H1 (cell line): Measurements from ENCODE around the gene SERPINH1. TPM values are rescaled to one million over a fixed set of nuclear protein-coding genes. Genes with fewer than 3 reads are reported as not detected.

Source experiments
- CTCF ChIA-PET: fragments of 300-600 bp; sonication (Branson Sonifier 250); formaldehyde crosslinking; loops from one replicate; lab custom pipeline; 2021; ENCODE audit not compliant: partially characterized antibody; lab: Charles Lee
- POLR2A ChIA-PET: fragments of 300-600 bp; sonication (Branson Sonifier 250); formaldehyde crosslinking; loops from one replicate; lab custom pipeline; 2021; ENCODE audit warnings: inconsistent platforms; ENCODE audit not compliant: partially characterized antibody; lab: Charles Lee
- DNase-seq, 2 experiments: peaks; one replicate each; pipeline versions ENCODE4 v3.0.0 to v3.0.0-alpha.2; 2010 to 2022; ENCODE audit warnings: low spot score in 2 of 2, low read depth in 1 of 2, mixed read lengths in 1 of 2
- FAIRE-seq: peaks from 2 replicates; lab custom pipeline; 2011; peaks lifted over from hg19 to GRCh38; lab: Jason Lieb, UNC
- H2AFZ ChIP-seq: 2 replicates; pipeline ENCODE4 v1.8.1; 2012; ENCODE audit warnings: low read length, inconsistent platforms
- H2AK5ac ChIP-seq: 2 replicates; pipeline ENCODE4 v1.6.1; 2013; ENCODE audit warnings: low read depth, low read length
- H2BK120ac ChIP-seq: replicated peaks from 2 replicates; pipeline ENCODE3; 2013; ENCODE audit warnings: low read depth, low read length, inconsistent platforms
- H2BK12ac ChIP-seq: 2 replicates; pipeline ENCODE4 v1.6.1; 2013; ENCODE audit warnings: low read depth, low read length
- H2BK15ac ChIP-seq: 2 replicates; pipeline ENCODE4 v1.6.1; 2013; ENCODE audit warnings: low read length
- H2BK20ac ChIP-seq: 2 replicates; pipeline ENCODE4 v1.6.1; 2013; ENCODE audit warnings: low read length
- H2BK5ac ChIP-seq: 2 replicates; pipeline ENCODE4 v1.6.1; 2013; ENCODE audit warnings: low read depth, low read length
- H3K14ac ChIP-seq: 2 replicates; pipeline ENCODE4 v1.6.1; 2013; ENCODE audit warnings: inconsistent platforms; ENCODE audit not compliant: insufficient read length
- H3K18ac ChIP-seq: 2 replicates; pipeline ENCODE4 v1.6.1; 2013; ENCODE audit warnings: low read length; ENCODE audit errors: extremely low read depth
- H3K23ac ChIP-seq: 2 replicates; pipeline ENCODE4 v1.6.1; 2013; ENCODE audit warnings: inconsistent platforms; ENCODE audit not compliant: insufficient read length
- H3K23me2 ChIP-seq: 2 replicates; pipeline ENCODE4 v1.6.1; 2013; ENCODE audit warnings: low read depth, low read length
- H3K27ac ChIP-seq: 2 replicates; pipeline ENCODE4 v1.6.1; 2011; ENCODE audit warnings: low read depth, low read length, inconsistent platforms
- H3K27me3 ChIP-seq, 4 experiments: replicated peaks in 1 of 4; 1 replicate in 1 of 4; 2 replicates in 3 of 4; pipeline versions ENCODE4 v1.6.1 to v1.8.1; 2011 to 2013; ENCODE audit warnings: low read length in 3 of 4, mild to moderate bottlenecking in 3 of 4, inconsistent platforms in 2 of 4, mixed read lengths in 2 of 4, moderate library complexity in 1 of 4; ENCODE audit not compliant: control insufficient read depth in 3 of 4, insufficient read depth in 3 of 4; ENCODE audit errors: extremely low read depth in 1 of 4
- H3K36me3 ChIP-seq, 4 experiments: 2 replicates each; pipeline versions ENCODE4 v1.6.1 to v1.8.1; 2011 to 2013; ENCODE audit warnings: mild to moderate bottlenecking in 4 of 4, low read length in 3 of 4, moderate library complexity in 2 of 4, control low read depth in 1 of 4, inconsistent platforms in 1 of 4; ENCODE audit not compliant: insufficient read depth in 4 of 4, control insufficient read depth in 2 of 4
- H3K4ac ChIP-seq: replicated peaks from 2 replicates; pipeline ENCODE3; 2013; ENCODE audit warnings: low read length, low read depth, mixed read lengths, inconsistent platforms; ENCODE audit not compliant: insufficient read length
- H3K4me1 ChIP-seq, 4 experiments: replicated peaks in 1 of 4; 1 replicate in 1 of 4; 2 replicates in 3 of 4; pipeline versions ENCODE4 v1.6.1 to v1.8.1; 2011 to 2013; ENCODE audit warnings: low read length in 3 of 4, inconsistent platforms in 2 of 4, mixed read lengths in 1 of 4; ENCODE audit not compliant: insufficient read depth in 4 of 4, control insufficient read depth in 3 of 4
- H3K4me2 ChIP-seq, 2 experiments: 2 replicates each; pipeline versions ENCODE4 v1.6.1 to v1.8.1; 2011 to 2013; ENCODE audit warnings: low read depth in 2 of 2, low read length in 2 of 2, control low read depth in 1 of 2, inconsistent platforms in 1 of 2, mild to moderate bottlenecking in 1 of 2; ENCODE audit not compliant: insufficient read depth in 1 of 2
- H3K4me3 ChIP-seq, 4 experiments: fragments of 200-600, 300-600 bp in 1 of 4; sonication (generic), shearing (Covaris generic), sonication (Bioruptor Twin) in 1 of 4; 2 replicates each; pipeline versions ENCODE4 v1.5.1 to v1.8.1; 2011 to 2016; ENCODE audit warnings: low read length in 4 of 4, low read depth in 3 of 4, control low read depth in 2 of 4, inconsistent platforms in 2 of 4, mild to moderate bottlenecking in 2 of 4, mixed read lengths in 1 of 4, moderate library complexity in 1 of 4; ENCODE audit not compliant: insufficient read depth in 2 of 4; ENCODE audit errors: extremely low read depth in 1 of 4
- H3K56ac ChIP-seq: replicated peaks from 2 replicates; pipeline ENCODE3; 2013; ENCODE audit warnings: low read depth, mild to moderate bottlenecking, mixed read lengths, low read length, inconsistent platforms; ENCODE audit not compliant: insufficient read length
- H3K79me1 ChIP-seq: 2 replicates; pipeline ENCODE4 v1.6.1; 2013; ENCODE audit warnings: low read depth, low read length, control low read depth
- H3K79me2 ChIP-seq, 2 experiments: 2 replicates each; pipeline versions ENCODE4 v1.6.1 to v1.8.1; 2012 to 2013; ENCODE audit warnings: low read length in 2 of 2, mild to moderate bottlenecking in 2 of 2, inconsistent platforms in 1 of 2; ENCODE audit not compliant: insufficient read depth in 2 of 2, control insufficient read depth in 1 of 2
- H3K9ac ChIP-seq, 4 experiments: replicated peaks in 1 of 4; 1 replicate in 1 of 4; 2 replicates in 3 of 4; pipeline versions ENCODE4 v1.6.1 to v1.8.1; 2011 to 2013; ENCODE audit warnings: low read depth in 3 of 4, low read length in 3 of 4, control low read depth in 2 of 4, mild to moderate bottlenecking in 2 of 4, moderate library complexity in 2 of 4, inconsistent platforms in 1 of 4; ENCODE audit errors: extremely low read depth in 1 of 4
- H3K9me3 ChIP-seq, 2 experiments: 2 replicates each; pipeline versions ENCODE4 v1.6.1 to v1.8.1; 2012 to 2013; ENCODE audit warnings: mild to moderate bottlenecking in 2 of 2, moderate library complexity in 2 of 2, control low read depth in 1 of 2, inconsistent platforms in 1 of 2, low read depth in 1 of 2, low read length in 1 of 2, mixed read lengths in 1 of 2; ENCODE audit not compliant: insufficient read depth in 2 of 2
- H4K20me1 ChIP-seq, 2 experiments: replicated peaks in 1 of 2; 2 replicates each; pipeline versions ENCODE3 to v1.8.1; 2011 to 2013; ENCODE audit warnings: inconsistent platforms in 2 of 2, low read length in 2 of 2, mild to moderate bottlenecking in 1 of 2; ENCODE audit not compliant: insufficient read depth in 2 of 2, control insufficient read depth in 1 of 2
- H4K5ac ChIP-seq: 2 replicates; pipeline ENCODE4 v1.6.1; 2013; ENCODE audit warnings: low read length, low read depth, mixed read lengths, inconsistent platforms; ENCODE audit not compliant: insufficient read length
- H4K8ac ChIP-seq: 2 replicates; pipeline ENCODE4 v1.8.0; 2013; ENCODE audit warnings: mild to moderate bottlenecking, moderate library complexity, low read length, inconsistent platforms; ENCODE audit not compliant: insufficient read depth; ENCODE audit errors: extremely low read depth
- H4K91ac ChIP-seq: replicated peaks from 2 replicates; pipeline ENCODE3; 2013; ENCODE audit warnings: low read length, mixed read lengths, inconsistent platforms; ENCODE audit not compliant: insufficient read length
- BCL11A ChIP-seq, 2 experiments: IDR thresholded peaks; one replicate each; pipeline ENCODE4 v1.6.1; 2011; ENCODE audit warnings: low read depth in 2 of 2, low read length in 2 of 2, mild to moderate bottlenecking in 2 of 2
- CBX5 ChIP-seq: fragments of 300-800, 300-1000 bp; sonication (generic); IDR thresholded peaks from 2 replicates; pipeline ENCODE4 v1.7.1; 2016; ENCODE audit warnings: antibody characterized with exemption, low read length, low read depth
- CBX8 ChIP-seq: fragments of 300-800, 300-1000 bp; sonication (generic); IDR thresholded peaks from 2 replicates; pipeline ENCODE4 v1.7.1; 2016; ENCODE audit warnings: low read depth, low read length, borderline replicate concordance
- CHD1 ChIP-seq: IDR thresholded peaks from 2 replicates; pipeline ENCODE4 v1.6.1; 2012; ENCODE audit warnings: low read depth, low read length, improper control_type of control experiment
- HDAC2 ChIP-seq, 2 experiments: fragments of 300-600 bp in 1 of 2; sonication (generic) in 1 of 2; IDR thresholded peaks; 2 replicates each; pipeline ENCODE4 v1.6.1; 2011 to 2012; ENCODE audit warnings: low read depth in 2 of 2, low read length in 2 of 2, mild to moderate bottlenecking in 2 of 2, moderate library complexity in 2 of 2, borderline replicate concordance in 1 of 2, inconsistent platforms in 1 of 2
- JUND ChIP-seq: IDR thresholded peaks from 2 replicates; pipeline ENCODE4 v1.6.1; 2011; ENCODE audit warnings: mild to moderate bottlenecking, improper control_type of control experiment, low read length
- KDM1A ChIP-seq: fragments of 200-600, 300-600 bp; sonication (generic); IDR thresholded peaks from 2 replicates; pipeline ENCODE4 v1.7.1; 2016; ENCODE audit warnings: mild to moderate bottlenecking, low read length, borderline replicate concordance
- KDM4A ChIP-seq: IDR thresholded peaks from one replicate; pipeline ENCODE4 v1.7.1; 2012; ENCODE audit warnings: low read depth, mild to moderate bottlenecking, moderate library complexity, low read length, inconsistent platforms; ENCODE audit not compliant: severe bottlenecking
- POLR2A ChIP-seq, 2 experiments: IDR thresholded peaks; 1 replicate in 1 of 2; 2 replicates in 1 of 2; pipeline ENCODE4 v1.6.1; 2011; ENCODE audit warnings: low read depth in 2 of 2, low read length in 2 of 2, mild to moderate bottlenecking in 2 of 2; ENCODE audit errors: control extremely low read depth in 1 of 2
- SP1 ChIP-seq: IDR thresholded peaks from 2 replicates; pipeline ENCODE4 v1.6.1; 2011; ENCODE audit warnings: low read depth, low read length
- WGBS, 2 experiments: shearing (Covaris generic) in 1 of 2; methylation state at CpG; one replicate each; pipeline versions ENCODE4 v1.1.6 to v1.1.7; 2013 to 2015; ENCODE audit warnings: low lambda C conversion rate in 2 of 2, mixed read lengths in 2 of 2, inconsistent platforms in 1 of 2, low coverage in 1 of 2, missing lambda C conversion rate in 1 of 2; ENCODE audit not compliant: insufficient replicate concordance in 2 of 2, insufficient coverage in 1 of 2, insufficient read length in 1 of 2; ENCODE audit errors: extremely low coverage in 1 of 2, missing lambda C conversion rate in 1 of 2; 5-methylcytosine and 5-hydroxymethylcytosine counted together
- polyA plus RNA-seq, 7 experiments: library from polyadenylated mRNA; depleted of rRNA in 3 of 7; stranded (reverse) in 5 of 7; unstranded in 2 of 7; fragments of >200 nt in 5 of 7; fragments of 200-250 nt in 2 of 7; gene quantifications; 1 replicate in 5 of 7; 2 replicates in 1 of 7; 4 replicates in 1 of 7; pipeline versions ENCODE4 v1.2.1 to v1.2.3, GENCODE V29; 2011 to 2013; ENCODE audit warnings: missing spikeins in 2 of 7, mixed read lengths in 2 of 7
- total RNA-seq: library from RNA; stranded (reverse); fragmentation: NEBNext Ultra II Directional; extraction: Animal tissue kit (Norgen Biotek cat#: 25700); gene quantifications from 2 replicates; pipeline ENCODE4 v1.2.1, GENCODE V29; 2021
- TF ChIP-seq, protein P1 (sequence below): IDR thresholded peaks from 2 replicates; pipeline ENCODE4 v1.6.1; 2011; ENCODE audit warnings: low read depth, mild to moderate bottlenecking, low read length; ENCODE audit not compliant: insufficient read depth

The SERPINH1 gene
- total and polyA plus RNA-seq, 2 of the 8 experiments (the other 6 are each of a cell fraction or from before 2014, with no cell fraction given), result 420 to 621 TPM

DNA sequence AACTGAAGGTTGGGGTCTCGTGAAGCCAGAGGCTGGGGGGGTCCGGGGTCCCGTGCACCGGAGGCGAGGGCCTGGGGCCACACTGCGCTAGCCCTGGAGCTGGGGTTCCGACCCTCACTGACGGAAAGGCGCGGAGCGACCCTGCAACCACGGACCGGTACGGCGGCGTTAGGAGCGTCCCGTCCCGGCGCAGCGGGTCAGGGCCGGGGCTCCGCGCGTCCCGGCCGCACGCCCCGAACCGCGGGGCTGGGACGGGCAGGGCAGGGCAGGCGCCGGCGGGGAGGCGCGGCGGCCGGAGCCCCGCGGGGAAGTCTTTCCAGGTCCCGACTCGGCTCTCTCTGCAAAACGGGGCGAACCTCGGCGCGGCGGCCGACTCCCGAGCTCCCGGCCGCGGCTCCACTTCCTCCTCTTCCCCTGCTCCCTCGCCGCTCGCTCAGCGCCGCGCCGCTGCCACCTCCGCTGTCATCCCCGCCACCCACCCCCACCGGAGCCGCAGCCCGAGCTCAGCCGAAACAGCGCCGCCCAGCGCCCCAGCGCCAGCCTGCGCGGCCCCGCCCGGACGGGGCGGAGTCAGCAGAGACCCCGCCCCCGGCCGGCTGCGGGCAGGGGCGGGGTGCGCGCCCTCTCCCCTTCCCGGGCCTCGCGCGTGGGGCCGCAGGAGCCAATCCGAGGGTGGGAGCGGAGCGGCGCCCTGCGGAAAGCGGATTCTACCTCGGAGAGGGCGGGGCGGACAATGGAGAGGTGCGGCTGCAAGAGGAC is 36.4 kb upstream of the SERPINH1 start, which contains the start of gene GDPD5:
Gene GDPD5, minus strand, starts transcription at position 509 of the 759 bp plus-strand sequence. CDS start 48,206 bp downstream, outside the sequence.
- no peak for FAIRE-seq
- peaks cover 0 to 7% (median 1%) of the 10 kb centered on the region in 4 experiments; a peak in 2 of 7 replicates for H3K4me1 ChIP-seq
- H2AK5ac ChIP-seq, result no peak within 1 kb of the TSS
- TF ChIP-seq JUND, result no peak
- TF ChIP-seq CBX8, result no peak
- TF ChIP-seq, protein P1, sequence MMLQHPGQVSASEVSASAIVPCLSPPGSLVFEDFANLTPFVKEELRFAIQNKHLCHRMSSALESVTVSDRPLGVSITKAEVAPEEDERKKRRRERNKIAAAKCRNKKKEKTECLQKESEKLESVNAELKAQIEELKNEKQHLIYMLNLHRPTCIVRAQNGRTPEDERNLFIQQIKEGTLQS, result no peak
- no peak for TF ChIP-seq SP1
- TF ChIP-seq KDM1A, result no peak
- peak in 1 of 2 experiments; percentile 72; a peak in 1 of 4 replicates for TF ChIP-seq HDAC2 (IDR thresholded peaks at IDR 0.05; ENCODE audit: borderline replicate concordance in 1 of 2, low read depth in 2 of 2, low read length in 2 of 2)
- TF ChIP-seq BCL11A (IDR thresholded peaks at IDR 0.05; ENCODE audit: low read depth in 2 of 2, low read length in 2 of 2), result no peak
- TF ChIP-seq CBX5, result no peak
- TF ChIP-seq POLR2A (IDR thresholded peaks at IDR 0.05; ENCODE audit: control extremely low read depth in 1 of 2, low read depth in 2 of 2, low read length in 2 of 2), result peak in 1 of 2 experiments; percentile 54; a peak in 1 of 3 replicates
- peak; percentile 88 for TF ChIP-seq KDM4A
- no peak for TF ChIP-seq CHD1

More for the DNA sequence above, 36.4 kb upstream of the SERPINH1 start, which contains the start of gene GDPD5:
- no peak within 1 kb of the TSS for H2BK20ac ChIP-seq
- H3K27me3 ChIP-seq, result peaks cover 14 to 34% (median 19%) of the 10 kb centered on the region in 4 experiments; a peak in 6 of 7 replicates
- peak within 1 kb of the TSS; percentile 87; the same call in 1 of the 2 replicates for H2AFZ ChIP-seq
- no peak within 1 kb of the TSS for H2BK120ac ChIP-seq
- H3K23me2 ChIP-seq, result peaks cover 9% of the 10 kb centered on the region; the same call in 1 of the 2 replicates
- H2BK5ac ChIP-seq, result peak within 1 kb of the TSS; percentile 75; the same call in 1 of the 2 replicates
- H4K8ac ChIP-seq, result peak within 1 kb of the TSS; percentile 87; the same call in 1 of the 2 replicates
- DNase-seq, result peak; percentile 54 to 87
- no peaks in the 10 kb centered on the region for H4K20me1 ChIP-seq
- WGBS, 2 experiments, result 1% methylated on average over 33 of the region's 99 CpGs; no CpG with 5 or more reads in 1 of the 2 experiments
- no peak within 1 kb of the TSS for H3K4ac ChIP-seq
- no peaks in the 10 kb centered on the region for H3K36me3 ChIP-seq
- H3K4me2 ChIP-seq, result peak within 1 kb of the TSS; percentile 88 to 95
- no peak within 1 kb of the TSS for H3K23ac ChIP-seq
- no peak within 1 kb of the TSS for H3K14ac ChIP-seq
- no peaks in the 10 kb centered on the region for H3K79me2 ChIP-seq
- peak within 1 kb of the TSS; percentile 22 to 70 (median 28); a peak in 6 of 7 replicates for H3K9ac ChIP-seq
- no peak within 1 kb of the TSS for H3K56ac ChIP-seq
- H2BK15ac ChIP-seq, result no peak within 1 kb of the TSS
- H3K18ac ChIP-seq, result peak within 1 kb of the TSS; percentile 90
- H4K91ac ChIP-seq, result no peak within 1 kb of the TSS
- peak within 1 kb of the TSS; percentile 50; the same call in 1 of the 2 replicates for H2BK12ac ChIP-seq
- no peak within 1 kb of the TSS for H3K27ac ChIP-seq
- CTCF ChIA-PET, result interaction anchor here (1.0 to 27.2 kb wide), 13 partner anchors 9 to 138 kb away, joined by 3 to 603 read pairs (median 5); no protein-coding TSS in a partner anchor
- H3K4me3 ChIP-seq, result peak within 1 kb of the TSS; percentile 47 to 77 (median 76)
- H3K9me3 ChIP-seq, result no peaks in the 10 kb centered on the region
- POLR2A ChIA-PET, result interaction anchor here (0.6 to 2.3 kb wide), 14 partner anchors 11 to 126 kb away, joined by 3 to 9 read pairs (median 4); partner anchors contain the start of gene RPS3
- H4K5ac ChIP-seq, result no peak within 1 kb of the TSS
- H3K79me1 ChIP-seq, result no peaks in the 10 kb centered on the region; the same call in 1 of the 2 replicates
